Thymus (tissue), 11 donors: ENCODE results near the gene R3HDM2. TPM values are rescaled to one million over a fixed set of nuclear protein-coding genes. Genes with fewer than 3 reads are reported as not detected.
"Not testable (repeated sequence)": the region's sequence is repeated elsewhere in the genome, so short reads cannot be mapped to it uniquely, and the experiment has no call there.

Experiments
- DNase-seq, 9 donors: peaks; one replicate each; pipeline ENCODE4 v3.0.0-alpha.2; 2013; ENCODE audit warnings: low spot score in 9 of 9, low read depth in 6 of 9, missing footprints in 1 of 9
- H3K27ac ChIP-seq, 2 donors: one replicate each; pipeline ENCODE4 v1.5.1; 2013; ENCODE audit warnings: control low read depth in 1 of 2, low read depth in 1 of 2, low read length in 1 of 2, mild to moderate bottlenecking in 1 of 2, moderate library complexity in 1 of 2
- H3K27me3 ChIP-seq, 2 donors: one replicate each; pipeline ENCODE4 v1.5.1; 2013; ENCODE audit warnings: low read length in 1 of 2; ENCODE audit not compliant: control insufficient read depth in 2 of 2, insufficient read depth in 1 of 2
- H3K36me3 ChIP-seq, 2 donors: one replicate each; pipeline ENCODE4 v1.5.1; 2013; ENCODE audit warnings: low read length in 1 of 2, mild to moderate bottlenecking in 1 of 2, moderate library complexity in 1 of 2; ENCODE audit not compliant: control insufficient read depth in 2 of 2, insufficient read depth in 2 of 2
- H3K4me1 ChIP-seq, 2 donors: one replicate each; pipeline ENCODE4 v1.5.1; 2013; ENCODE audit warnings: low read length in 2 of 2; ENCODE audit not compliant: control insufficient read depth in 2 of 2, insufficient read depth in 2 of 2
- H3K4me3 ChIP-seq, 2 donors: one replicate each; pipeline ENCODE4 v1.5.1; 2013; ENCODE audit warnings: low read length in 2 of 2, control low read depth in 1 of 2, mild to moderate bottlenecking in 1 of 2
- H3K9me3 ChIP-seq, 2 donors: one replicate each; pipeline ENCODE4 v1.5.1; 2013; ENCODE audit warnings: low read length in 1 of 2, mild to moderate bottlenecking in 1 of 2; ENCODE audit not compliant: control insufficient read depth in 2 of 2, insufficient read depth in 1 of 2
- WGBS: extraction: QIAGEN DNeasy Blood & Tissue Kit; methylation state at CpG from one replicate; pipeline ENCODE4 v1.1.7; 2013; 5-methylcytosine and 5-hydroxymethylcytosine counted together
- polyA plus RNA-seq: library from polyadenylated mRNA; stranded (reverse); fragments of 200-250 nt; gene quantifications from one replicate; pipeline ENCODE4 v1.2.3, GENCODE V29; 2013
- total RNA-seq: library from RNA; stranded (reverse); fragments of 120-200 nt; gene quantifications from one replicate; pipeline ENCODE4 v1.2.4, GENCODE V29; 2013
- donor health status: healthy.

Gene R3HDM2
- total and polyA plus RNA-seq, 2 donors, result 12.6 to 22.4 TPM

DNA sequence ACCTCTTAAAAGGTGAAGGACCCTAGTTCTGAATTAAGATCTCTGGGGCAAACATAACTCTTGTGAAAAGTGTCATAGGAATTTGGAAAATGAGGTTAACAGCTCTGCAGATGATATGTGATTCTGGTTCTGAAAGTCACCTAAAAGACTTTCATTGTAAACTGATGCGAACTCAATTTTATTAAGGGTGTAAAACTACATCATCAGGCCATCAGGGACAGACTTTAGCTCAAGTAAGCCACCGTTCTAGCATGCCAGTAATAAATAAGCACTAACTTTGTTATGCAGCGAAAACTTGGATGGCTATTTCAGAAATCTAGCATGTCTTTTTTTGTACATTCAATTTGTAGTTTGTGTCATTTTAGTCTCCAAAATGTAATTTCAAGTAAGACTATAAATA lies 61.6 kb downstream of the R3HDM2 start:
- Histone ChIP-seq H3K4me3 (no peak overlapping the region), H3K27ac (no peak overlapping the region), H3K9me3 (peaks cover 0 to 5% of the 10 kb centered on the region in 2 donors), H3K4me1 (no peaks in the 10 kb centered on the region), H3K27me3 (no peaks in the 10 kb centered on the region), H3K36me3 (peaks cover 4 to 8% of the 10 kb centered on the region in 2 donors)
- DNase-seq, result no peak
- over 99% methylated on average over 3 of the region's 3 CpGs for WGBS

DNA sequence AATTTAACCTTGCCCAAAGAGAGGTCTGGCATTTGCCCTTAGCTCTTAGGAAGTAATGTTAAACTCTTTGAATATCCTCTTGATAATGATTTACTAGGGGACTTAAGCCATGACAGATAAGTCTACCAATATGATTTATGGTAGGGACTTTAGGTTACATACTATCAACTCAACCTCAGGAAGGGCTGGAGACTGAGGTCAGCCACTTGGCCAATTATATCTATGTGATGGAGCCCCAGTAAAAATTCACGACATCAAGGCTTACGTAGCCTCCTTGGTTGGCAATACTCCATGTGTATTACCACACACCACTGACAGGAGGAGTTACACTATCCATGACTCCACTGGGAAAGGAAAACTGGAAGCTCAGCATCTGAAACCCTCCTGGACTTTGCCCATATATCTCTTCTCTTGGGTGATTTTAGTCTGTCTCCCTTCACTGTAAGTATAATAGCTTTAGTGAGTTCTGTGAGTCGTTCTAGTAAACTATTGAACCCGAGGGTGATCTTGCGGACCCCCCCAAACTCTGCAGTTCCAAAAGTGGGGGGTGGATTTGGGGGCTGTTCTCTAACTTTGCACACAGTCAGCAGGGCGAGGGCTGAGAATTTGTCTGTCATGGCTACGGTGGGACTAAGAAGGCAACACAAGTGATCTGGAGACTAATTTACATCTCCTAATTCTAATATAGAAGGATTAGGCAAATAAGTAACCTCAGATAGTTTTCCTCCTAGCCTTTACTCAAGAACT lies 62.3 kb downstream of the R3HDM2 start:
- H3K36me3 ChIP-seq, result peaks cover 4 to 8% of the 10 kb centered on the region in 2 donors
- H3K4me1 ChIP-seq, result no peaks in the 10 kb centered on the region
- no peaks in the 10 kb centered on the region for H3K27me3 ChIP-seq
- 99% methylated on average over 7 of the region's 7 CpGs for WGBS
- DNase-seq, result no peak
- no peak overlapping the region for H3K4me3 ChIP-seq
- peaks cover 0 to 5% of the 10 kb centered on the region in 2 donors for H3K9me3 ChIP-seq
- H3K27ac ChIP-seq, result no peak overlapping the region

DNA sequence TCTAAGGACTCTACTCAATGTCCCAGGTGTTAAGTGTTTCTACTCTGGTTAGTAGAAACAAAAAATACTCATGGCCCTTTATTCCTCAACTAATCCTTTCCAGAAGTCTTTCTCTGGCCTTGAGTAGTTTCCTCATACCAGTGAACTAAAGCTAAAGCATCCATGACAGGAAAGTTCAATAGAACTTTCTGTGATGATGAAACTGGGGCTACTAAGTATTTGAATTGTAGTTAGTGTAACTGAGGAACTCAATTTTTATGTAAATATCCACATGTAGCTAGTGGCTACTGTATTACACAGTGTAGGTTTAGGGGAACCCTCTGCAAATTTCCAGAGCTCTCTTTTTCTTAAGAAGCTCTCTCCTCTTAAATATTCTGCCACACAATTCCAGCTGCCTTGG lies 63.7 kb downstream of the R3HDM2 start:
- Histone ChIP-seq H3K4me1 (no peaks in the 10 kb centered on the region), H3K4me3 (no peak overlapping the region), H3K9me3 (peaks cover 0 to 5% of the 10 kb centered on the region in 2 donors), H3K27ac (no peak overlapping the region), H3K36me3 (peaks cover 4 to 7% of the 10 kb centered on the region in 2 donors), H3K27me3 (no peaks in the 10 kb centered on the region)
- no peak for DNase-seq

DNA sequence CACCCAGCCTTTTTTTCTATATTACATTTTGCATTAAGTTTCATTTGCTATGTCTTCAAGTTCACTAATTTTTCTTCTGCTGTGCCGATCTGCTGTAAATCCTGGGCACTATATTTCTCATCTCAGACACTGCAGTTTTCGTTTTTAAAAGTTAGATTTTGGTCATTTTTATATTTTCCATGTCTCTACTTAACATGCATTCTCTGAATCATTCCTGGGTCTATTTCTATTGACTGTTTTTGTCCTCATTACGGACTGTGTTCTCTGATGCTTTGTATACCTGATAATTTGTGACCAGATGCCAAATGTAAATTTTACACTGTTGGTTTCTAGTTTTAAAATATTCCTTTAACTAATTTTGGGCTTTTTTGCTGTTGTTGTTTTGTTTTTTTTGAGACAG lies 64.5 kb downstream of the R3HDM2 start:
- no peaks in the 10 kb centered on the region for H3K27me3 ChIP-seq

DNA sequence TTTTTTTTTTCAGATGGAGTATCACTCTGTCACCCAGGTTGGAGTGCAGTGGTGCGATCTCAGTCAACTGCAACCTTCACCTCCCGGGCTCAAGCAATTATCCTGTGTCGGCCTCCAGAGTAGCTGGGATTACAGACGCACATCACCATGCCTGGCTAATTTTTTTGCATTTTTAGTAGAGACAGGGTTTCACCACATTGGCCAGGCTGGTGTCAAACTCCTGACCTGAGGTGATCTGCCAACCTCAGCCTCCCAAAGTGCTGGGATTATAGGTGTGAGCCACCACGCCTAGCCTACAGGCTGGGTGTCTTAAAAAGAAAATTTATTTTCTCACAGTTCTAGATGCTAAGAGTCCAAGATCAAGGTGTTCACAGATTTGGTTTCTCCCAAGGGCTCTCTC lies 66.7 kb downstream of the R3HDM2 start:
- 98% methylated on average over 5 of the region's 5 CpGs for WGBS
- H3K27ac ChIP-seq, H3K9me3 ChIP-seq, H3K4me1 ChIP-seq, H3K4me3 ChIP-seq, H3K36me3 ChIP-seq, H3K27me3 ChIP-seq, DNase-seq: not testable (repeated sequence)

More for the DNA sequence above, 64.5 kb downstream of the R3HDM2 start:
- Histone ChIP-seq H3K27ac (no peak overlapping the region), H3K4me1 (no peaks in the 10 kb centered on the region), H3K36me3 (peaks cover 4 to 5% of the 10 kb centered on the region in 2 donors), H3K4me3 (no peak overlapping the region), H3K9me3 (peaks cover 0 to 5% of the 10 kb centered on the region in 2 donors)
- DNase-seq, result no peak
- WGBS, result 98% methylated on average over 3 of the region's 3 CpGs

DNA sequence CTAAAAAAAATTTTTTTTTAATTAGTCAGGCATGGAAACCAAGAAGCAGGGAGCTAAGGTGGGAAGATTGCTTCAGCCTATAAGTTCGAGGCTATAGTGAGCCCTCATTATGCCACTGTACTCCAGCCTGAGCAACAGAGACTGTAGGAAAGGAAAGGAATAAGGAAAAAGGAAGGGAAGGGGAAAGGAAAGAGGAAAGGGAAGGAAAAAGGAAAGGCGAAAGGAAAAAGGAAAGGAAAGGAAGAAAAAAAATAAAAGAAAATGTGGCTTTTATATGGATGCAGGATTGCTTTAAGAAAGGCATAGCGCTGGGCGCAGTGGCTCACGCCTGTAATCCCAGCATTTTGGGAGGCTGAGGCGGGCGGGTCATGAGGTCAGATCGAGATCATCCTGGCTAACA lies 70.4 kb downstream of the R3HDM2 start:
- 96% methylated on average over 8 of the region's 8 CpGs for WGBS
- no peak for DNase-seq

DNA sequence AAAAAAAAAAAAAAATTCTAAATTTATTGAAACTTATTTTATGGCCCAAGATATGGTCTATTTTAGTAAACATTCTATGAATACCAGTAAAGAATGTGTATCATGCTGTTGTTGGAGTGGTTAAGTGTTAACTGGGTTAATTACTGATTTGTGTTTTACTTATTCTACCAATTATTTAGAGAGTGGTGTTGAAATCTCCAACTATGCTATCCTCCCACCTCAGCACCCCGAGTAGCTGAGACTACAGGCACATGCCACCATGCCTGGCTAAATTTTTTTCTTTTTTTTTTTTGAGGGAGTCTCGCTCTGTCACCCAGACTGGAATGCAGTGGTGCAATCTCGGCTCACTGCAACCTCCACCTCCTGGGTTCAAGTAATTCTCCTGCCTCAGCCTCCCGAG lies 72.2 kb downstream of the R3HDM2 start:
- Histone ChIP-seq H3K27me3 (no peaks in the 10 kb centered on the region), H3K4me3 (no peak overlapping the region), H3K9me3 (no peaks in the 10 kb centered on the region), H3K36me3 (peaks cover 3% of the 10 kb centered on the region in 2 donors), H3K27ac (no peak overlapping the region), H3K4me1 (no peaks in the 10 kb centered on the region)
- WGBS, result 100% methylated on average over 4 of the region's 4 CpGs
- no peak for DNase-seq

More for the DNA sequence above, 70.4 kb downstream of the R3HDM2 start:
- H3K36me3 ChIP-seq, result peaks cover 3 to 5% of the 10 kb centered on the region in 2 donors
- no peaks in the 10 kb centered on the region for H3K9me3 ChIP-seq
- H3K27ac ChIP-seq, result no peak overlapping the region
- H3K4me3 ChIP-seq, result no peak overlapping the region
- no peaks in the 10 kb centered on the region for H3K27me3 ChIP-seq
- no peaks in the 10 kb centered on the region for H3K4me1 ChIP-seq

DNA sequence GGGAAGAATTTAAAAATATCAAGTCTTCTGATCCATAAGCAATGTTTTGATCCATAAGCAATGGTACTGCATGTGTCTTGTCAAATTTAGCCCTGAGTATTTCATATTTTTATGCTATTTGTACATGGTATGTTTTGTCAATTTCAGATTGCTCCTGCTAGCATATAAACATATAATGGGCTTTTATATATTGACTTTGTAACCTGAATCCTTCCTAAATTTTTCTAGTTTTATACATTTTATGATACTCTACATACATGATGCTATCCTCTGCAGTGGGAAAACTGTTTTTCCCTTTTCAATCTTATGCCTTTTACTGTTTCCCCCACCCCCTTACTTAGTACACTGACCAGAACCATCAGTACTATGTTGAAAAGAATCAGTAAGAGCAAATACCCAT lies 75.1 kb downstream of the R3HDM2 start:
- H3K27ac ChIP-seq, result no peak overlapping the region
- H3K36me3 ChIP-seq, result peaks cover 2 to 4% of the 10 kb centered on the region in 2 donors
- no peaks in the 10 kb centered on the region for H3K9me3 ChIP-seq
- H3K4me1 ChIP-seq, result no peaks in the 10 kb centered on the region
- DNase-seq, result no peak
- no peaks in the 10 kb centered on the region for H3K27me3 ChIP-seq
- H3K4me3 ChIP-seq, result no peak overlapping the region

DNA sequence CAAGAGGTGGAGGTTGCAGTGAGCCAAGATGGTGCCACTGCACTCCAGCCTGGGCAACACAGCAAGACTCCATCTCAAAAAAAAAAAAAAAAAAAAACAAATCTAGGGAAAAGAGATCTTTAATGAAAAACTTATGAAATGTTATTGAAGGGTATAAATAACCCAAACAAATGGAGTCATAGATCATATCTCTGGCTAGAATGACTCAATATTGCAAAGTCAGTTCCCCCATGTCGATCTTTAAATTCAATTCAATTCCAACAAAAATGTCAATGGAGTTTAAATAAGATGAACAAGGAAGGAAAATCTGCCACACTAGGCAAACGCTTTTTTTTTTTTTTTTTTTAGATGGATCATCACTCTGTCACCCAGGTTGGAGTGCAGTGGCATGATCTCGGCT lies 78.7 kb downstream of the R3HDM2 start:
- no peak for DNase-seq
- no peak overlapping the region for H3K4me3 ChIP-seq
- WGBS, result 97% methylated on average over 3 of the region's 3 CpGs
- peaks cover 2 to 6% of the 10 kb centered on the region in 2 donors for H3K36me3 ChIP-seq
- H3K27ac ChIP-seq, result no peak overlapping the region
- no peaks in the 10 kb centered on the region for H3K4me1 ChIP-seq
- H3K9me3 ChIP-seq, result peaks cover 0 to 3% of the 10 kb centered on the region in 2 donors
- H3K27me3 ChIP-seq, result no peaks in the 10 kb centered on the region
